Type B pancreatic cell (in vitro differentiated cells): Measurements from ENCODE around the gene LMX1A. TPM values are rescaled to one million over a fixed set of nuclear protein-coding genes. Genes with fewer than 3 reads are reported as not detected.
A peak's percentile ranks its signal among the peaks of the same experiment; 100 is the strongest.

ENCODE experiments used
- DNase-seq: peaks from one replicate; pipeline ENCODE4 v3.0.0; 2021; ENCODE audit warnings: mixed read lengths; ENCODE audit not compliant: unreplicated experiment; ENCODE audit errors: extremely low spot score
- H3K27ac Mint-ChIP-seq: 2 replicates; pipeline ENCODE4 v1.8.0; 2021; ENCODE audit warnings: mild to moderate bottlenecking, mixed read lengths
- H3K27me3 Mint-ChIP-seq: 2 replicates; pipeline ENCODE4 v1.8.0; 2021; ENCODE audit warnings: mixed read lengths
- H3K36me3 Mint-ChIP-seq: 2 replicates; pipeline ENCODE4 v1.8.0; 2021; ENCODE audit warnings: mixed read lengths
- H3K4me1 Mint-ChIP-seq: one replicate; pipeline ENCODE4 v1.8.0; 2021; ENCODE audit warnings: mixed read lengths; ENCODE audit not compliant: unreplicated experiment
- H3K4me3 Mint-ChIP-seq: 2 replicates; pipeline ENCODE4 v1.8.0; 2021; ENCODE audit warnings: mild to moderate bottlenecking, mixed read lengths
- H3K9me3 Mint-ChIP-seq: 2 replicates; pipeline ENCODE4 v1.8.0; 2021; ENCODE audit warnings: mixed read lengths
- total RNA-seq: library from RNA; stranded (reverse); gene quantifications from 2 replicates; pipeline ENCODE4 v1.2.1, GENCODE V29; 2021; ENCODE audit warnings: low replicate concordance
- TF ChIP-seq, protein P1 (sequence below): fragments of 200-600 bp; sonication (generic); conservative IDR thresholded peaks from 2 replicates; pipeline ENCODE4 v1.5.0; 2021; ENCODE audit warnings: antibody characterized with exemption, mild to moderate bottlenecking

LMX1A gene
- total RNA-seq, 1 donor from 2014 or later = 34.4 TPM

GRCh38 chr1:165281207-165281901 is 75.2 kb downstream of the LMX1A start:
- no peak for DNase-seq
- peaks cover 72% of the 10 kb centered on the region for H3K27me3 Mint-ChIP-seq
- H3K27ac Mint-ChIP-seq = peak overlapping the region; percentile 2
- H3K9me3 Mint-ChIP-seq = no peaks in the 10 kb centered on the region
- no peaks in the 10 kb centered on the region for H3K36me3 Mint-ChIP-seq
- peaks cover 46% of the 10 kb centered on the region for H3K4me1 Mint-ChIP-seq
- no peak overlapping the region for H3K4me3 Mint-ChIP-seq
- TF ChIP-seq, protein P1, sequence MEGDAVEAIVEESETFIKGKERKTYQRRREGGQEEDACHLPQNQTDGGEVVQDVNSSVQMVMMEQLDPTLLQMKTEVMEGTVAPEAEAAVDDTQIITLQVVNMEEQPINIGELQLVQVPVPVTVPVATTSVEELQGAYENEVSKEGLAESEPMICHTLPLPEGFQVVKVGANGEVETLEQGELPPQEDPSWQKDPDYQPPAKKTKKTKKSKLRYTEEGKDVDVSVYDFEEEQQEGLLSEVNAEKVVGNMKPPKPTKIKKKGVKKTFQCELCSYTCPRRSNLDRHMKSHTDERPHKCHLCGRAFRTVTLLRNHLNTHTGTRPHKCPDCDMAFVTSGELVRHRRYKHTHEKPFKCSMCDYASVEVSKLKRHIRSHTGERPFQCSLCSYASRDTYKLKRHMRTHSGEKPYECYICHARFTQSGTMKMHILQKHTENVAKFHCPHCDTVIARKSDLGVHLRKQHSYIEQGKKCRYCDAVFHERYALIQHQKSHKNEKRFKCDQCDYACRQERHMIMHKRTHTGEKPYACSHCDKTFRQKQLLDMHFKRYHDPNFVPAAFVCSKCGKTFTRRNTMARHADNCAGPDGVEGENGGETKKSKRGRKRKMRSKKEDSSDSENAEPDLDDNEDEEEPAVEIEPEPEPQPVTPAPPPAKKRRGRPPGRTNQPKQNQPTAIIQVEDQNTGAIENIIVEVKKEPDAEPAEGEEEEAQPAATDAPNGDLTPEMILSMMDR = no peak

- H3K9me3 Mint-ChIP-seq = no peaks in the 10 kb centered on the region
- no peak overlapping the region for H3K27ac Mint-ChIP-seq
- DNase-seq = no peak
- peaks cover 75% of the 10 kb centered on the region for H3K27me3 Mint-ChIP-seq
- no peak overlapping the region for H3K4me3 Mint-ChIP-seq
- H3K4me1 Mint-ChIP-seq = peaks cover 45% of the 10 kb centered on the region
- H3K36me3 Mint-ChIP-seq = no peaks in the 10 kb centered on the region
- TF ChIP-seq, protein P1 = no peak
These were observed 76.6 kb downstream of the LMX1A start for GRCh38 chr1:165279882-165280281.

DNA sequence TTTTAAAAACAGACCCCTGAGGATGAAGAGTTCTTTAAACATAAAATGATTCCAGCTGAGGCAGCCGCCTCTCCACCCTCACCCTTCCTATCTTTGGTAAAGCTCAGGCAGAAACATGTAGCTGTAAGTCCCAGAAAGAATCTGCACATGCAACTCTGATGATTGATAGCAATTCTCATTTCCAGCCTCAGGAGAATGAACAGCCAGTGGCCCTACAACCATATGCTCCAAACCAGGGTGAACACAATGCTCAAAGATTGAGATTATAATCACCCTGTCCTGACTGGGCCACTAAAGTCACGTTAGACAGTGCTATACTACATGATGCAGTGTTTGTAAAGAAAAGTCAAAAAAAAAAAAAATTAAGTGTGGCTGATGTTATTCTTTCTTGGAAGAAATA is 80.2 kb downstream of the LMX1A start:
- H3K36me3 Mint-ChIP-seq = no peaks in the 10 kb centered on the region
- DNase-seq = no peak
- TF ChIP-seq, protein P1 = no peak
- H3K4me3 Mint-ChIP-seq = peak overlapping the region; percentile 22
- peaks cover 67% of the 10 kb centered on the region for H3K27me3 Mint-ChIP-seq
- peaks cover 41% of the 10 kb centered on the region for H3K4me1 Mint-ChIP-seq
- H3K9me3 Mint-ChIP-seq = no peaks in the 10 kb centered on the region
- H3K27ac Mint-ChIP-seq = peak overlapping the region; percentile 71

GRCh38 chr1:165265196-165265838 is 91.2 kb downstream of the LMX1A start:
- Mint-ChIP-seq H3K4me3 (no peak overlapping the region), H3K27ac (no peak overlapping the region), H3K36me3 (peaks cover 7% of the 10 kb centered on the region), H3K4me1 (no peaks in the 10 kb centered on the region), H3K9me3 (peaks cover 19% of the 10 kb centered on the region), H3K27me3 (peaks cover 25% of the 10 kb centered on the region)
- TF ChIP-seq, protein P1 = no peak
- no peak for DNase-seq

- TF ChIP-seq, protein P1 = no peak
- Mint-ChIP-seq H3K9me3 (peaks cover 14% of the 10 kb centered on the region), H3K27ac (peak overlapping the region; percentile 25), H3K27me3 (peaks cover 39% of the 10 kb centered on the region), H3K36me3 (no peaks in the 10 kb centered on the region), H3K4me3 (peak overlapping the region; percentile 18), H3K4me1 (peaks cover 26% of the 10 kb centered on the region)
- DNase-seq = no peak
These were observed 96.6 kb downstream of the LMX1A start for GRCh38 chr1:165259706-165260428.
